Loucy (cell line): ENCODE data around the gene DHRS3.

ENCODE experiments used
- H2AFZ ChIP-seq: fragments of 200-600 bp; sonication (generic); 2 replicates; pipeline ENCODE4 v1.6.0; 2016; ENCODE audit warnings: antibody characterized with exemption, mild to moderate bottlenecking, low read length, moderate library complexity
- H3F3A ChIP-seq: fragments of 200-600 bp; 2 replicates; pipeline ENCODE4 v1.6.0; 2016; ENCODE audit warnings: antibody characterized with exemption, low read depth, mild to moderate bottlenecking
- H3K27me3 ChIP-seq: fragments of 200-600 bp; sonication (generic); 2 replicates; pipeline ENCODE4 v1.6.1; 2014; ENCODE audit warnings: low read length, mild to moderate bottlenecking; ENCODE audit not compliant: insufficient read depth, poor library complexity, severe bottlenecking
- H3K36me3 ChIP-seq: fragments of 200-600 bp; sonication (generic); 2 replicates; pipeline ENCODE4 v1.6.1; 2016; ENCODE audit warnings: low read length; ENCODE audit not compliant: insufficient read depth
- H3K4me1 ChIP-seq: fragments of 200-600 bp; sonication (generic); 2 replicates; pipeline ENCODE4 v1.5.1; 2014; ENCODE audit warnings: low read length, mild to moderate bottlenecking; ENCODE audit not compliant: insufficient read depth, poor library complexity, severe bottlenecking
- H3K4me2 ChIP-seq: fragments of 200-600 bp; sonication (generic); 2 replicates; pipeline ENCODE4 v1.6.0; 2014; ENCODE audit warnings: antibody characterized with exemption, low read length, low read depth, mild to moderate bottlenecking; ENCODE audit not compliant: poor library complexity, severe bottlenecking
- H3K4me3 ChIP-seq: fragments of 200-600 bp; sonication (generic); 2 replicates; pipeline ENCODE4 v1.5.1; 2014; ENCODE audit warnings: low read length, mild to moderate bottlenecking, mixed read lengths; ENCODE audit not compliant: poor library complexity, severe bottlenecking
- H3K79me2 ChIP-seq: fragments of 200-600 bp; sonication (generic); 2 replicates; pipeline ENCODE4 v1.6.1; 2014; ENCODE audit warnings: low read length; ENCODE audit not compliant: insufficient read depth
- H3K9ac ChIP-seq: fragments of 200-600 bp; sonication (generic); 2 replicates; pipeline ENCODE4 v1.6.0; 2014; ENCODE audit warnings: mild to moderate bottlenecking, low read depth, low read length, moderate library complexity; ENCODE audit not compliant: poor library complexity, severe bottlenecking
- H3K9me2 ChIP-seq: fragments of 200-600 bp; sonication (generic); replicated peaks from 2 replicates; pipeline ENCODE4 v1.6.1; 2016; ENCODE audit warnings: low read depth, low read length, mixed read lengths
- H3K9me3 ChIP-seq: fragments of 200-600 bp; sonication (generic); 2 replicates; pipeline ENCODE4 v1.6.1; 2014; ENCODE audit warnings: mild to moderate bottlenecking, antibody characterized with exemption, low read length, low read depth; ENCODE audit not compliant: insufficient read depth
- H4K20me1 ChIP-seq: fragments of 200-600 bp; sonication (generic); 2 replicates; pipeline ENCODE4 v1.6.0; 2014; ENCODE audit warnings: antibody characterized with exemption, low read length, mild to moderate bottlenecking; ENCODE audit not compliant: insufficient read depth, poor library complexity, severe bottlenecking
- EZH2phosphoT487 ChIP-seq: fragments of 200-600 bp; IDR thresholded peaks from 2 replicates; pipeline ENCODE4 v1.6.1; 2018; ENCODE audit warnings: antibody characterized with exemption, mild to moderate bottlenecking, moderate library complexity, borderline replicate concordance
- TF ChIP-seq, protein P1 (sequence below): fragments of 200-600 bp; sonication (generic); conservative IDR thresholded peaks from 2 replicates; pipeline ENCODE4 v1.5.1; 2014; ENCODE audit warnings: mild to moderate bottlenecking, antibody characterized with exemption, low read length

Gene DHRS3

DNA sequence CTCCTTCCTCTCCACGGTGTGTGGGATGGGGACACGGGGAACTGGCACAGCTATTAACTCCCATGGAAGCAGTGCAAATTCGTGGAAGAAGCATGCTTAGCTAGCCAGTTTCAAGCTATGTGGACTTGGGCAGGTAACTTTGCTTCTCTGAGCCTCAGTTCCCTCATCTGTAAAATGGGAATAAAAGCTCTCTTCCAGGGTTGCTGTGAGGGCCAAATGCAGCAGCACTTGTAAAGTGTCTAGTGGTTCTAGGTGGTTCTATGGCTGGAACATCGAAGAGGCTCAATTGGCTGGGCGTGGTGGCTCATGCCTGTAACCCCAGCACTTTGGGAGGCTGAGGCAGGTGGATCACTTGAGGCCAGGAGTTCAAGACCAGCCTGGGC lies 43.3 kb downstream of the DHRS3 start:
- Histone ChIP-seq H3F3A (no peaks in the 10 kb centered on the region), H3K36me3 (peaks cover 42% of the 10 kb centered on the region; the same call in 1 of the 2 replicates), H3K4me2 (no peak overlapping the region), H3K4me1 (no peaks in the 10 kb centered on the region), H3K9ac (no peak overlapping the region), H3K4me3 (no peak overlapping the region), H3K9me3 (no peaks in the 10 kb centered on the region), H3K27me3 (no peaks in the 10 kb centered on the region), H2AFZ (no peak overlapping the region), H4K20me1 (no peaks in the 10 kb centered on the region), H3K9me2 (no peaks in the 10 kb centered on the region), H3K79me2 (no peaks in the 10 kb centered on the region)
- TF ChIP-seq, protein P1, sequence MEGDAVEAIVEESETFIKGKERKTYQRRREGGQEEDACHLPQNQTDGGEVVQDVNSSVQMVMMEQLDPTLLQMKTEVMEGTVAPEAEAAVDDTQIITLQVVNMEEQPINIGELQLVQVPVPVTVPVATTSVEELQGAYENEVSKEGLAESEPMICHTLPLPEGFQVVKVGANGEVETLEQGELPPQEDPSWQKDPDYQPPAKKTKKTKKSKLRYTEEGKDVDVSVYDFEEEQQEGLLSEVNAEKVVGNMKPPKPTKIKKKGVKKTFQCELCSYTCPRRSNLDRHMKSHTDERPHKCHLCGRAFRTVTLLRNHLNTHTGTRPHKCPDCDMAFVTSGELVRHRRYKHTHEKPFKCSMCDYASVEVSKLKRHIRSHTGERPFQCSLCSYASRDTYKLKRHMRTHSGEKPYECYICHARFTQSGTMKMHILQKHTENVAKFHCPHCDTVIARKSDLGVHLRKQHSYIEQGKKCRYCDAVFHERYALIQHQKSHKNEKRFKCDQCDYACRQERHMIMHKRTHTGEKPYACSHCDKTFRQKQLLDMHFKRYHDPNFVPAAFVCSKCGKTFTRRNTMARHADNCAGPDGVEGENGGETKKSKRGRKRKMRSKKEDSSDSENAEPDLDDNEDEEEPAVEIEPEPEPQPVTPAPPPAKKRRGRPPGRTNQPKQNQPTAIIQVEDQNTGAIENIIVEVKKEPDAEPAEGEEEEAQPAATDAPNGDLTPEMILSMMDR: no peak
- no peak for TF ChIP-seq EZH2phosphoT487

DNA sequence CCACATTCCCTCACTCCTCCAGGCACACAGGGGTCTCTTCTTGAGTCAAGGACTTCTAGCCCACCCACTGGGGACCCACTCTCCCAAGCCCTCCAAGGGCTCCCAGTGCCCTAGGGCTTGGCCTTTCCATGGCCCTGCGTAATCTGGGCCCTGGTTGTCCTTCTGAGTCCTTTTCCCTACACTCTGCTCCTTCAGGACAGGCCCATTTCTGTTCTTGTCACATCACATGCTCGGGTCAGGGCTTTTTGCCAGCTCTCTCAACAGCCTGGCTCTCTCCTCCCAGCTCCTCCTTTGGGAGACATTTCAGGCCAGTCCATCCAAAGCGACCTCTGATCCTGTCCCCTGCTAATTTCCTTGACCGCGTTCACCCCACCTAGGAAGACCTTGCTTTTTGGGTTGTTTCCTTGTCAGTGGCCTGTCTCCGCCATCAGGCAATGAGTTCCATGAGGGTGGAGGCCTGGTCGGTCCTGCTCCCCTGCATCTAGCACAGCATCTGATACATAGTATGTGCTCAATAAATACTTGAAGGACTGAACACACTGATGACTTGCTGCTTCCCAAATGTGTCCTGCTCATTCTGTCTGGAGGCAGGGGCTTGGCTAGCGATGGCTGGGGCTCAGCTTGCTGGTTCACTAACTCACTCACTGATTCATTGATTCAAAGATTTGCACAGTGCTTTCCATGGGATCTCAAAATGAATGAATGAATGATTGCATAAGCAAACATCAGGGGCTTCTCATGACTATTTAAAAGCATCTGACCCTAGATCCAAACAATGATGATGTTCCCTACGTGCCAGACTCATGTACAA lies 44.8 kb downstream of the DHRS3 start:
- Histone ChIP-seq H4K20me1 (no peaks in the 10 kb centered on the region), H3K4me2 (no peak overlapping the region), H3K9ac (no peak overlapping the region), H3K27me3 (no peaks in the 10 kb centered on the region), H3K79me2 (no peaks in the 10 kb centered on the region), H3K4me1 (no peaks in the 10 kb centered on the region), H2AFZ (no peak overlapping the region), H3K9me2 (no peaks in the 10 kb centered on the region), H3K36me3 (peaks cover 30% of the 10 kb centered on the region; the same call in 1 of the 2 replicates), H3F3A (no peaks in the 10 kb centered on the region), H3K9me3 (no peaks in the 10 kb centered on the region), H3K4me3 (no peak overlapping the region)
- TF ChIP-seq, protein P1: no peak
- TF ChIP-seq EZH2phosphoT487: no peak

DNA sequence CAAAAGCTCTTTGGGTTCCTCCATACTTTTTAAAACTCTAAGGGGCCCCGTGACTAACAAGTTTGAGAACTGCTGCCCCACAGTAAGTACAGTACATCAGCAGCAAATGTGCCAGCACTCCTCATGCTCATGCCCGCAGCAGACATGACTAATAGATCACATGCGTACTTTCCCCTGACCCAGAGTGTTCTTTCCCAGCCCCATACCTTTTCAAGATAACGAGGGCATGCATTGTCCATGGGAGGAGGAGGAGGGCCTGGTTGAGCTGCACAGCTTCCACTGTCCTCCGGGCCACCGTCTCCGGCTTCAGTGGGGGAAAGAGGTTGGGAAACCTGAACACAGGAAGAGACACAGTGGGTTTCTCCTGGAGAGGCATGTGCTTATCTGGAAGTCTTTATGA lies 45.5 kb downstream of the DHRS3 start:
- Histone ChIP-seq H3K9ac (no peak overlapping the region), H3K27me3 (no peaks in the 10 kb centered on the region), H4K20me1 (no peaks in the 10 kb centered on the region), H3K9me2 (no peaks in the 10 kb centered on the region), H3F3A (no peaks in the 10 kb centered on the region), H3K4me2 (no peak overlapping the region), H2AFZ (no peak overlapping the region), H3K4me1 (no peaks in the 10 kb centered on the region), H3K4me3 (no peak overlapping the region), H3K9me3 (no peaks in the 10 kb centered on the region), H3K79me2 (no peaks in the 10 kb centered on the region), H3K36me3 (peaks cover 32% of the 10 kb centered on the region; the same call in 1 of the 2 replicates)
- TF ChIP-seq, protein P1: no peak
- TF ChIP-seq EZH2phosphoT487: no peak
